Measurements from ENCODE around the gene MRPL23.

MRPL23 gene

DNA sequence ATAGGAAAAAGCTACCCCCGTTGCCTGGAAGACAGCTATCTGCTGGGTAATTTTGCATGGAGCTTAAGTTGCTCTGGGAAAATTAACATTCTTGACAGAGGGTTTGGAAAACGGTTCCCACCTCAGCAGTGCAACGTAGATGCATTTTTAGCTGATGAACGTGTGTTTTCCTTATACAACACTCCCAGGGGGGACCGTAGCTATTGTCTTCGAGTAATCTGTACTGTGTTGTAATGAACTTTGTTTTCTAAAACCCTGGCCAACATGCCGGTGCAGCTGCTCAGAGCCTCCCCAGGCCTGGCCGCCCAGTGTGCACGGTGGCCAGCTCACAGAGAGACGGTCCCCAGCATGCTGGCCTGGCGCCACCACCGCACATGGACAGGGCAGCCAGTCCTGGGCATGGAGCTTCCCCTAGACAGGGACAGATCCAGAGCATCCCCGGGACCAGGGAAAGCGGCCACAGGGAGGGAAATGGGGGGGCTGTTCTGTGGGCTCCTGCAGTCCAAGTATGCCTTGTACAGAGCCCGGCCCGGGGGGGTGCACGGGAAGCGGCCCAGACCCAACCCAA lies 25.5 kb upstream of the MRPL23 start:
- DNase-seq = no peak

DNA sequence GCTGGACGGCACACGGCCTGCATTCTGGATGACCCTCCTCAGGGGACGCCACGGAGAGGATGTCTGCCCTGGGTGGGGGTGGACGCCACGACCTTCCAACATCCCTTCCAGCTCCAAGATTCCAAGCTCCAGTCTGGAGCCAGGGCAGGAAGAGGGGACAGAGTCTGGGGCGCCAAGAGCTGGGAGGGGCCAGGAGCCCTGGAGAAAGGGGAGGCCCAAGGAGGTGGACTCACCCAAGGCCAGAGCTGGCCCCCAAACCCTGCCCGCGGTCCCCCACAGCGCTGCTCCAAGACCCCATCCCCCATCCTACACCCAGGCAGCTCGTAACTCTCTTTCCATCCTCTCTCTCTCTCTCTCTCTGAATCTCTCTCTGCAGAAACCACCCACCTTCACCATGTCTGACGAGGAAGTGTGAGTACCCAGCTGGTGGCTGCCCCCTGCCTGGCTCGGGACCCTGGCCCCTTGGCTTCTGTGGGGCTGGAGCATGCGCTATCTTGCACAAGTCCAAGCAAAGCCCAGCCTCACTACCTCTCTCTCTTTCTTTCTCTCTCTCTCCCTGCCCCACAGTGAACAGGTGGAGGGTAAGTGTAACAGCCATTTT lies 24.6 kb upstream of the MRPL23 start:
- DNase-seq = no peak

DNA sequence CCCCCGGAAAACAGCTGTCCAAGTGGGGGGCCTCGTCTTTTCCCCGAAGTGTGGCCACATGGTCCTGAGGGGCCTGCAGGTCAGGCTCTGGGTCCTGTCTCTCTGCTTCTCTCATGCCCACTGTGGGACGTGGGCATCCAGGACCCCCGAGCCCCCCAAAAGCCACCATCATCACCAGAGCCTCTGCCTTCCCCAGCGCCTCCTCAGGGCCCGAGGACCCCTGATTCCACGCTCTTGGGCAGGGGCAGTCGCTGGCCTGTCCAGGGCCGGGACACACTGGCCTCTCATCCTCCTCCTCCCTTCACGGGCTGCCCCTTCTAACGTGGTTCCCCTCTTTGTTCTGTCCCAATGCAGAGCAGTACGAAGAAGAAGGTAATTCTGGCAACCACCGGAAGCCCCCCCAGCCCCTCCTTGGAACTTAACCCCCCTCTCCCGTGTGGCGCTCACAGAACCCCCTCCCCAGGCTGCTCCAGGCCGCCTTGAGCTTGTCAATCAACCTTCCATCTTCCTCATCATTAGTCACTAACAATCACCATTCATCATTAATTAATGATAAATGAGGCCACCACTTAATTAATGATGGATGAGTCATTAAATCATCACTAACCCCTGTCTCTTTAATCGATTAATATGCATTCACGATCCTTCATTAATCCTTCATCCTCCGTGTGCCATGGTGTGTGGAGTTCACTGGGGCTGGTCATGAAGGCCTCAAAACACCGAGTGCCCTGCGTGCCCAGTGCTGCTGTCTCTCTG lies 23.8 kb upstream of the MRPL23 start:
- no peak for DNase-seq

- no peak for DNase-seq
Measured at GRCh38 chr11:1924181-1924580, 23.0 kb upstream of the MRPL23 start.

DNA sequence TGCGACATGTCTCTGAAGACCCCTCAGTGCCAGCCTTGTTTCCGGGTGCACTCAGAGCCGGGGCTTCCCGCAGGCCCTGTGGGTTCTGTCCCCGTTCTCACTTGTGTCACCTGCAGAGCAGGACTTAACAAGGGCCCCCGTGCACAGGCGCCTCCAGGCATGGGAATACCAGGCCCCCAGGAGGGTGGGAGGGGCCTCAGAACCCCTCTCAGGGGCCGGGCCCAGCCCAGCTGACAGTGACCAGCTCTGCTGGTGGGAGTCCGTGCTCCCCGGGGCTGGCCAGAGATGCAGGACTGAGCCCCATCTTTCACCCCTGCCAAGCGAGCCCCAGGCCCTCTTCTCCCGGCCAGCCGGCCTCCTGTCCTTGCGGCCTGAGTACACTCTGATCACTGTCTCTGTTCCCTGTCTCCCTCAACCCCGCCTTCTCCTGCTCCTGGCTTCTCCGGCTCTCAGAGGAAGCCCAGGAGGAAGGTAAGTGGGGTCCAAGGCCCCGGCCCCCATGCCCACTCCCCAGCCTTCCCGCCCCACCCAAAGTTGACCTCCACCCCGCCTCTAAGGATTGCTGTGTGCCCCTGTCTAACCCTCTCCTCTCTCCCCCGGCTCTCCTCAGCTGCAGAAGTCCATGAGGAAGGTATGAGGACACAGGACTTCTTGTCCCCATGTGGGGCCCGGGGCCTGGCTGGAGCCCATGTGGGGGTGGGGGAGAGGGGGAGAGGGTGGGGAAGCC lies 22.3 kb upstream of the MRPL23 start:
- DNase-seq = no peak

- DNase-seq = no peak
Measured at GRCh38 chr11:1925373-1926155, 21.6 kb upstream of the MRPL23 start.

DNA sequence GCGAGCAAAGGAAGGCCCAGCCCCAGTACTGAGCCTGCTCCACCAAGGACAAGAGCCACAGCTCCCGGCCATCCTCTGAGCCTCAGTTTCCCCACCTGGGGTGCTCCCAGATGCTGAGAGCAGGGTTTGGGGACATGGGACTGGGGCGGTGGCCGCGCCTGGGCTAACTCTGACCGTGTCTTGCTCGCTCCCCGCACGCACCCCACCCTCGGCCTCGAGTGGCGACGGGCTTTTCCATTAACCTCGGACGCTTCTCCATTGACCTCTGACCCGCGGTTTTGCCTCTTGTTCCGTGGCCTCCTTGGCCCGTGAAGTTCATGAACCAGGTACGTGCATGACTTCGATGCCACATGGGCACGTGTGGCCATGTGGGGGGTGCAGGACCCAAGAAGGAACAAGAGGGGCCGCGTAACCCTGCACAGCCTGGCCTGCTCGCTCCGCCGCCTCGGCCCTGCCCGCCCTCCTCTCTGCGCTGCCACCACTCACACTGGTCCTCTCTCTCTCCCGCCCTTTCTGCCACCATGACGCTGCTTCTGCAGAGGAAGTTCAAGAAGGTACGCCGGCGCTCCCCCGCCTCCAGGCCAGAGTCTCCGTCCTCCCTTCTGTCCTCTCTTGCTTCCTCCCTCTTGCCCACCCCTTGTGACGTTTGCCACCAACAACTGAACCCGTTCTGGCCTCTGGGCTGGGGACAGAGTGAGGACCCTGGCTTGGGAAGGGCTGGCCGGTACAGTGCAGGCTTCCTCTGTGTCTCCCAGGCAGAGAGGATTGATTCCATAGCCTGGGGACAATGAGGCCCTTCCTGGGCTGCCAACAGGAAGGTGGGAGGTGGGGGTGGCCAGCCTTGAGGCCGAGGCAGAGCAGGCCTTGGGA lies 20.7 kb upstream of the MRPL23 start:
- no peak for DNase-seq

- no peak for DNase-seq
Measured at GRCh38 chr11:1927026-1927847, 19.9 kb upstream of the MRPL23 start.

GRCh38 chr11:1927848-1928469 lies 19.2 kb upstream of the MRPL23 start:
- no peak for DNase-seq

DNA sequence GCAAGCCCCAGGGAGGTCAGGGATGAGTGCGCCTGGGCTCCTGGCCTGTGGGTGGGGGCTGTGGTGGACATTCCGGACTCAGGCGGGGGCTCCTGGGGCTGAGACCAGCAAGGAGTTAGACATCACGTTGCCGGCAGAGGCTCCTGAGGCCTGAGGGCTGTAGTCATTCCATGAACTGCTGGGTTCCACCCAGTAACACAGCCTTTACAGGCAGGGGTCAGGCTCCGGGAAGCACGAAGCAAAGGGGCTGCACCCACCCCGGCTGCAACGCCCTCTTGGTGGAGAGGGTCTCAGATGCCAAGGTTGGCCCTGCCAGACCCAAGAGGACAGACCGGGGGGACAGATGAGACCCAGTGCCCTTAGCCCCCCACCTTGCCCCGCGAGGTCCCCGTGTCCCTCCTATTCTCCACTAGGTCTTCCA lies 18.7 kb upstream of the MRPL23 start:
- DNase-seq = no peak

DNA sequence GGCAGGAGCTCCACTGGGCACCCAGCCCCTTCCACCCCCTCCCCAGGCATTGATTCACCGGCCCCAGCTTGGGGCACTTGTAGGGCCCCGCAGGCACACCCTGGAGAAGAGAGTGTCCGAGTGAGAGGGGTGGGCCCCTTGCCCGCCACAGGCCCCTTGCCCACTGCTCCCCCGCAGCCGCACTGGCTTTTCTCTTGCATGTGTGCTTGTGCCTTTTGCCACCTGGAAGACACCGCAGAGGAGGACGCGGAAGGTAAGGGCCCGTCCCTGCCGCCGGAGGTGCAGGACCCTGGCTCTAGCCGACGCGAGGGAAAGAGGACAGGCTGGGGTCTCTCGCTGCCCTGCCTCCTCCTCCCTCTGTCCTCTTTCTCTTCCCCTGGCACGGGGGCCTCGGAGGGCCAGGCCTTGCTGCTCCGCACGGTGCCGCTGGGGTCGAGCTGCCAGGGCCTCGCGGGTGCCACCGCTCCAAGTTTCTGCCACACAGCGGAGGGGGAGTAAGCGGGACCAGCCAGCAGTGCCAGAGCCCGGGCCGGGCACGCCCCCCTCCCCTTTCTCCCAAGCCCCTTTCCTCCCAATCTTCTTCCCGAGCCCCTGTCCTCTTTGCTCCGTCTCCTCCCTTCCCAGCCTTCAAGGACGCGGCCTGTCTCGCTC lies 18.1 kb upstream of the MRPL23 start:
- no peak for DNase-seq

DNA sequence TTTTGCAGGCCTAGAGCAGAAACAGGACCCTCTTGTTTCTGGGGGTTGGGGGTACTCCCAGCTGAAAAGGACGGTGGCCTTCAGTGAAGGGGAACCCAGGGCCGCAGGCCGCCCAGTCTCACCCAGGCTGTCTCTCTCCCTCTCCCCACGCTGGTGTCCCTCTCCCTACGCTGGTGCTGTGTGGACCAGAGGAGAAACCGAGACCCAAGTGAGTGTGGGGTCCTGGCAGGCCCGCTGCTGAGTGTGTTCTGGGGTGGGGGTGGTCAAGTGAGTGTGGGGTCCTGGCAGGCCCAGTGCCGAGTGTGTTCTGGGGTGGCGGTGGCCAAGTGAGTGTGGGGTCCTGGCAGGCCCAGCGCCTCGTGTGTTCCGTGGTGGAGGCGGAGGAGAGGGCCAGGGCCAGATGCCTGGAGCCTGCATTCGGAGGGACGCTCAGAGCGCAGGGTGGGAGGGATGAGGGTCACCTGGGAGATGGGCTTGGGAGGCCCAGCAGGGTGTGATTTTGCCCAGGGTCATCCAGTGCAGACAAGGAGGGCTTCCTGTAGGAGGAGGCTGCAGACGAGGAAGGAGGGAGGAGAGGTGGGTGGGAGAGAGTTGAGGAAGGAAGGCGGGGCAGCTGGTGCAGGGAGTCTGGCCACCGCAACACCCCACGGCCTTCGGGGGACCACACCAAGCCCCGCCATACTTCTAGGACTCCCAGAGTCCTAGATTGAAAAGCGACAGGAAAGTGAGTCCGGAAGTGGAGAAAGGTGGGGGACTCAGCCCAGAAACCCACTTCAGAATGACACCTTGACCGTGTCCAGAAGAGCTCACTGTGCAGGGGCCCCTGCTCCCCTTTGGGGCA lies 17.3 kb upstream of the MRPL23 start:
- DNase-seq = no peak

DNA sequence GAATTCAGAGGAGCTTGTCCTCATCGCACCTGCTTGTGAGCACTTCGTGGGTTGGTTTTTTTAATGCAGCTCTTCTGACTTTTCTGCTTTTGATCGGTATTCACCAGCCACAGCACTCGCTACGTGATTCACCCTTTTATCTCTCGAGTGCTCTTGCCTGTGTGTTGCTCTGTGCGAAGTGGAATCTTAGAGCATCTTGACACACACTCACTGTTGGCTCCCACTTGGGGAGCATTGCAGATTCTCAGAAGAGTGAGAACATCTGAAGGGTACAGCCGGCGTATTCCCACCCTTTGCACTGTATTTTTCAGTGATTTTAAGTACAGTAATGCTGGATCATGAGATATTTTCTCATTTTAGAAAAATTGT lies 16.7 kb upstream of the MRPL23 start:
- no peak for DNase-seq

GRCh38 chr11:1931341-1932104 lies 15.6 kb upstream of the MRPL23 start:
- no peak for DNase-seq

- DNase-seq = no peak
Measured at GRCh38 chr11:1932105-1932480, 15.0 kb upstream of the MRPL23 start.

- DNase-seq = no peak
Measured at GRCh38 chr11:1932681-1933080, 14.5 kb upstream of the MRPL23 start.

- no peak for DNase-seq
Measured at GRCh38 chr11:1933416-1934334, 13.5 kb upstream of the MRPL23 start.
